NAMALWA (cell line): ENCODE results near the gene DHX58.
"Not testable (repeated sequence)": the region's sequence is repeated elsewhere in the genome, so short reads cannot be mapped to it uniquely, and the experiment has no call there.

Source experiments
- DNase-seq: peaks from one replicate; pipeline ENCODE4 v3.0.0-alpha.2; 2015; ENCODE audit warnings: low spot score

DHX58 gene

DNA sequence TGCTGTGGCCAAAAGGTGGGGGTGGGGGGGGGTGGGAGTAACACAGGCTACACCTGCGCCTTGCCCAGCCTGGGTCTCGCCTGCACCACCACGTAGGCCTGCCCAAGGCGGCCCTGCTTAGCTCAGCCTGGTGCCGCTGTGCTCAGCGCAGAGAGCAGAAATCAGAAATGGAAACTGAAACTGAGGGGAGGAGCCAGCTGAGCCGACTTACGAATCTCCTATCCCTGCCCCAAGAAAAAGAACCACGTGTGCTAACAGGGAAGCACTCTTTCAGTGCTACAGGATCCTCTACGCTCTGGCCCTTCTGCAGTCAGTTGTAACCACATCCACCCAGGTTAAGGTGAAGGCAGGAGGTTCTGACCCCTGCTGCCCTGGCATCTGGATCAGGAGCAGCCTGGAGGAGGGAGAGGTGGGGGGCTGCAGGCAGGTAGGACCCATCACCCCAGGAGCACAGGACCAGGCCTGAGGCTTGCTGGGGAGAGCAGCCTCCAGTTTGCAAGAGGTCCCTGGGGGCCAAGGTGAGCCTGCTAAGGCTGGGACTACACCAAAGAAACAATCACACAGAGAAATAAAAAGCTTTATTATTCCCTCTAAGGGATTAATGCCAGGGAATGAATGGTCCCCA lies at the start of gene DHX58:
Gene DHX58 (minus strand): TSS at position 163 of the 625 bp plus-strand sequence. CDS start 822 bp downstream, outside the sequence.
- DNase-seq: peak; percentile 94

DNA sequence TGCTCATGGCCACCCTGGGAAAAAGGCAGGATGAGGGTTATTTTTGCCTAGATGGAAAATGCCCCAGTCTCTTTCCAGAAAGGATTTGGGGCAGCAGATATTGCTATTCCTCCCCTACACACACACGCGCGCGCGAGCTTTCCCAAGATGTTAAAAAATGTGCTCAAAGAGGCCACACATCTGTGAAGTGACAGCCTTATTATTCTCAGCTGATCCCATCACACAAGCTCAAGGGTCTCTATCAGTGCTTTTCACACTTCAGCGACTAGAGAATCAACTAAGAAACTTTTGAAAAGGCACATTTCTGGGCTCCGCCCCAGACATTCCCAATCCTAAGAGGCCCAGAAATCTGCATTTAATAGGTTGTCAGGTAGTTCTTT lies 48.0 kb upstream of the DHX58 start:
- DNase-seq: no peak

DNA sequence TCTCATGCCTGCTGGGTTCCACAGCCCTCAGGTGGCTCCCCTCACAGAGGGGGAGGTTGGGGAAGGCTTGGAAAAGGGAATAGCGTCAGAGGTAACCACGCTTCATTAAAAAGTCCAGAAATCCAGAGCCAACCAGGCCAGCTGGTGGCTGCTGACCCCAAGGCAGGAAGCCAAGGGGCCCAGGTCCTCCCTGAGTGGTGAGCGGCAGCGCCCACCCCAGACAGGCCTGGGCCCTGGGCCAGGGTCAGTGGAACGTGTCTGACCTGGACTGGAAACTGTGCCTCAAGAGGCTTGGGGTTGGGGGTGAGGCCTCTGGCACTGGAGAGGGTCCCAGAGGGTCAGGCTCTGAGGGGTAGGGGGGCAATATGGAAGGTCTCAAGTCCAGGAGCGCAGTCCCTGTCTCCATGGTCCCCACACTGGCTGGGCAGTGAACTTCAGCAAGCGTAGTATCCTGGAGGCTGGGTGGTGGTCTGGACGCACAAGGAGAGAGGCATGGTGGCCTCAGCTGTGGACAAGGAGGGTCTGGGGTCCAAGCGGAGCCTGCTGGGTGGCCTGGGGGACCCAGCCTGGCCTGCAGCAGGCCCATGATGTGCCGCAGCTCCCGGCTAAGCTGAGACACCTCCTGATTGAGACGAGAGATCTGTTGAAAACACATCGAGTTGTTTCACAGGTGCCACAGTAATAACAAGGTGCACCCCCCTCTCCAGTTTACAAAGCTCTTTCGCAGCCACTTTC lies 47.4 kb upstream of the DHX58 start:
- no peak for DNase-seq

DNA sequence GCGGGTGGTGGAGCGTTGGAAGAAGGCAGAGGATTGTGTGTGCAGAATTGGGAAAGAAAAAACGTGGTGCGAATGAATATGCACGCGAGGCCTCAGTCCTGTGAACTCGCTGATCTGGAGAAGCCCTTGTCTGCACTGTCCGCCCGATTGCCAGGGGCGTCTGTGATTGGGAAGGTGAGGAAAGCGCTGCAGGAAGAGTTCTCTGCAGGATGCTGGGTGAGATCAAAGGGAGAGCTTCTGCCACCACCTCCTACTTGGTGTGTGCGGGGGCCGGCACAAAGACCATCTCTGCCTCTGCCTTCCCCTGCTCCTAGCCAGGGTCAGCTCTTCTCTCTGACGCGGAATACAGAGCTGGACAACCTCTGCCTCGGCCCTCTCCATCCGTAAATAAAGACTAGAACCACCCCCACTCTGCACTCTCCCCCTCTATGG lies 43.1 kb upstream of the DHX58 start:
- DNase-seq: no peak

DNA sequence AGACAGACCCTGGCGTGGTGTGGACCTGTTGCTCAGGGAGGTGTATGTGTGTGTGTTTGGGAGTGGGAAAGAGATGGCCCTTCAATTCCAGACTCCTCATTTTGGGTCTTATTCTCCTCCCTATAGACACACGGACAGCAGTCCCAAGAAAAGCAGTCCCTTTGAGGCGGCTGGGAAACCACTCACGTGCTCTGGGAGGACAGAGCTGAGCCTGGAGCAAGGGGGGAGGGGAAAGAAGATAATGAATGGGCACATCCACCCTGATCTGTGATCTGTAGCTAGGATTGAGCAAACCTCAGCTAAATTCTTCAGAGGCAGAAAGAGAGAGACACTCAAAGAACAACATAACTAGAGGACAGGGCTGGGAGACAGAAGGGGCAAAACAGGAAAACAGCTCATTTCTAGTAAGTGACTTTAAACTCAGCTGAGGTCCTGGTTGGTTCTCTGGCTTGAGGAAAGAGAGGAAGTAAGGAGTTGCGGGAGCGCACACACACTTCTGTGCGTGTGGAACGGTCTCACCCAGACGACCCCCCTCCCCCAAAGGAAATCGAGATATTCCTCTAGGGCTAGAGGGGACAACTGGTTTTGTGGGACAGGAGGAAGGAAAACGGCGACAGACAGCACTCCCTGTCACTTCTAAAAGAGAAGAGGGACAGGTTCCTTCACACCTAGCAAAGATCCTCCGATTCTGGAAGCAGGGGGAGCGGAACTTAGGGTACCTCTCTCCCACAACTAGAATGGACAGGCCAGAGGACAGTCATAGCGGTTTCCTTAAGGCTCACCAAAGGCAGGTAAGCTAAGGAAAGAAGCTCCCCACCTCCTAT lies 41.6 kb upstream of the DHX58 start:
- peak; percentile 43 for DNase-seq

DNA sequence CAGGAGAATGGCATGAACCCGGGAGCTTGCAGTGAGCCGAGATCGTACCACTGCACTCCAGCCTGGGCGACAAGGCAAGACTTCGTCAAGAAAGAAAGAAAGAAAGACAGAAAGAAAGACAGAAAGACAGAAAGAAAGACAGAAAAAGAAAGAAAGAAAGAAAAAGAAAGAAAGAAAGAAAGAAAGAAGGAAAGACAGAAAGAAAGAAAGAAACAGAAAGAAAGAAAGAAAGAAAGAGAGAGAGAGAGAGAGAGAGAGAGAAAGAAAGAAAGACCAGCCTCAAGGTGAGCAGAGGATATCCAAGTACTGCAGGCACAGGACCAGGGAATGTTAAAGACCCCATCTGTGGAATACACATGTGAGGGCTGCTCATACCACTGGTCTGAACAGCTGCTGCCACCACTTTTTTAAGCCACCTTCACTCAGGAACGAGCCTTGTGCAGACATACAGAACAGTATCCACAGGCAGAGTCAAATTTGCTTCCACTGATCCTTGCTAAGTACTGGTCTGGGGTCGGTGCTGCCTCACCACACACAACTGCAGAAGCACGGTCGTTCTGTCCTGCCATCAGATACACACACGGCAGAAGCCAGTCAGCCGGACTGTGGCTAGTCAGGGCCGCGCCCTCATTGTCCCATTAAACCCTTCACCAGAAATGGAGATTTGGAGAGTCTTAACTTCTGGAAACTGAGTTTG lies 34.5 kb upstream of the DHX58 start:
- no peak for DNase-seq

DNA sequence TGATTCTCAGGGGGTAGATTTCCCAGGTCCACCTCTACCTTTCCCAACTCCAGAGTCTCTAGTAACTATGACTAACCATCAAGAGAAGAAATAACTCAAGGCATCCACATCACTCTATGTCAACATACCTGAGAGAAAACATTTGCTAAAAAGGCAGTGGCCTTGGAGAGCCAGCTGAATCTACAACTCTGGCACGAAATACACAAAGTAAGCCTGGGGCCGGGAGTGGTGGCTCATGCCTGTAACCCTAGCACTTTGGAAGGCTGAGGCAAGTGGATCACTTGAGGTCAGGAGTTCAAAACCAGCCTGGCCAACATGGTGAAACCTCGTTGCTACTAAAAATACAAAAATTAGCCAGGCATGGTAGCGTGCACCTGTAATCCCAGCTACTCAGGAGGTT lies 30.6 kb upstream of the DHX58 start:
- DNase-seq: not testable (repeated sequence)

DNA sequence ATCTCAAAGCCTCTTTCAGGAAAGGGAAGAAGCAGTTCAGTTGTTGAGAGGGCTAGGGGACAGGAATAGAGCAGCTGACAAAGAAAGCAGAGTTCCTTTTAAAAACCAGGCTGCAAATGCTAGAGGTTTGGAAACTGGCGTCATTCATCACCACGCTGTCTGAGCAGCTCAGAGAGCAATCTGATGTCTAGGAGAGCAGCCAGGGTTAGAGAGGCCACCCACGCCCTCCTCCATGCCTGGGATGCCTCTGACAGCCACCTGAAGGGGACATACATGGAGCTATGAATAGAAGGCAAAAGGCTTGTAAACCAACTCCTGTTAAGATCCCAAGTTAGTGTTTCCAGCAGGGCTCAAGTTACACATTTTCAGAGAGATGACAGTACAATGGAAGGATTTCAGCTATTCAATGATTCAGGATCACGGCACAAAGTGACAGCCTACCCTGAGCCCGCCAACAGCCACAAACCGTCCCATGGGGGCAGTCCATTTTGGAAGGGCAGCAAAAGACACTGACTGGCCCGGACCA lies 29.9 kb upstream of the DHX58 start:
- no peak for DNase-seq

DNA sequence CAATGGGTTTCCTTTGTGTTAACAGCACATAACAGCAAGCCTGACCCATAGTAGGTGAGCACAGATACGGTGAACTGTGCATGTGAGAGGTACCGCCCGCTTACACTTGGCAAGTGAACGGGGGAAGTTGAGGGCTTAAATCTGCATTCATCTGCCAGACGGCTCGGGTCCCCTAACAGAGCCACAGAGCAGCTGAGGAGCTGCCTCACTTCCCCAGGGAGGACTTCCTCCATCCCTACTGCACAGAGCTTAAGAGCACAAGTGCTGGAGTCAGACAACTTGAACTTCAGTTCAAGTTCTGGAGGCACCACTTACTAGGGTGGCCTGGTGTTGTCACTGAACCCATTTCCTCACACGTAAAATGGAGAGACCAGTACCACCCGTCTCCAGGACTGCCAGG lies 28.9 kb upstream of the DHX58 start:
- no peak for DNase-seq

DNA sequence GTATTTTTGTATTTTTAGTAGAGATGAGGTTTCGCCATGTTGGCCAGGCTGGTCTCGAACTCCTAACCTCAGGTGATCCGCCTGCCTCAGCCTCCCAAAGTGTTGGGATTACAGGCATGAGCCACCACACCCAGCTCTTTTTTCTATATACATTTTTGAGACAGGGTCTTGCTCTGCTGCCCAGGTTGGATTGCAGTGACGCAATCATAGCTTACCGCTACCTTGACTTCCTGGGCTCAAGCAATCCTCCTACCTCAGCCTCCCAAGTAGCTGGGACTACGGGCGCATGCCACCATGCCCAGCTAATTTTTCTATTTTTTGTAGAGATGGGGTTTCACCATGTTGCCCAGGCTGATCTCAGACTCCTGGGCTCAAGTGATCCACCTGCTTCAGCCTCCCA lies 28.2 kb upstream of the DHX58 start:
- not testable (repeated sequence) for DNase-seq

DNA sequence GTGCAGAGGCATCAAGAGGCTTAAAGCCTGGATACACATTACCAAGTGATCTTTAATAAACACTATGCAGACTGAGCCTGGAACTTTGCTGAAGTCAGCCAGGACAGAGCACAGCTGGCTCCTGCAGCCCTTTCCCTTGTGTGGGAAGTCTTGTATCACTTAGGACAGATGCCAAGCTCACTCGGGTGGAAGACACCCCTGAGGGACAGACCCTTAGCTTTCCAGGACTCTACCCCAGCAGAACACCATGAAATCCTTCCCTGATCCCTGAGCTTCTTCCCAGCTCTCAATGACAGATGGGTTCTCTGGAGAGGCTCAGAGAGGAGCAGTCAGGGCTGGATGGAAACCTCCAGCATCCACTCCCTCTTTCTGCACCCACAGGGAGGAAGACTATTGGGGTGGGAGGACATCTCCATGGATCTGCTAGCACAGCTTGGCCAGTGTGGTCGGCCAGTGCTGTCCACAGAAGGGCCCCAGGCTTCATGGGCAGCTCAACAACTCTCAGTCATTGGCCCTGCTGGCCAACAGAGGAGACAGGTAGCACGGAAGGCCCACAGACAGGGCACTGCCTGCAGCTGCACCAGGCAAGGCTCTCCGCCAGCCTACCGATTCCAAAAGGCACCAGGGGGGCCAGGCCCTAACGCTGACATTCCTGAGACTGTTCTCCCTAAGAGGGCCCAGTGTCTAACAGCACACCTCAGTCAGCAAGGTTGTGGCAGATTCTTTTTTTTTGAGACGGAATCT lies 26.4 kb upstream of the DHX58 start:
- no peak for DNase-seq

DNA sequence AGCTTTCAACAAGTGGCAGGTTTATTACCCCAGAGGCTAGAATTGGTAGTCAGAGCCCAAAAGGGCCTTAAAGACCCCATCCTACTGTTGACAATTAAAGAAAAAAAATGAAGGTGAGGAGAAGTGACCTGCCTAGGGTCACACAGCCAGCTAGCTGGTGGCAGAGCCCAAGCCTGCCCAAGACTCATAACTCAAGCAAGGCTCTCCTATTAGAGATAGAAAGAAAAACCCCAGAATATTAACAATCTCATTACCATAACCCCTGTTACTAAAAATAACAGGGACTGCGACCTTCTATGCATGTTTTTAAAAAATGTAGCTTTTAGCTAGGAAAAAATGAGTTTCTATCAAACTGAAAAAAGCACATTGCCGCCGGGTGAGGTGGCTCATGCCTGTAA lies 24.1 kb upstream of the DHX58 start:
- no peak for DNase-seq

DNA sequence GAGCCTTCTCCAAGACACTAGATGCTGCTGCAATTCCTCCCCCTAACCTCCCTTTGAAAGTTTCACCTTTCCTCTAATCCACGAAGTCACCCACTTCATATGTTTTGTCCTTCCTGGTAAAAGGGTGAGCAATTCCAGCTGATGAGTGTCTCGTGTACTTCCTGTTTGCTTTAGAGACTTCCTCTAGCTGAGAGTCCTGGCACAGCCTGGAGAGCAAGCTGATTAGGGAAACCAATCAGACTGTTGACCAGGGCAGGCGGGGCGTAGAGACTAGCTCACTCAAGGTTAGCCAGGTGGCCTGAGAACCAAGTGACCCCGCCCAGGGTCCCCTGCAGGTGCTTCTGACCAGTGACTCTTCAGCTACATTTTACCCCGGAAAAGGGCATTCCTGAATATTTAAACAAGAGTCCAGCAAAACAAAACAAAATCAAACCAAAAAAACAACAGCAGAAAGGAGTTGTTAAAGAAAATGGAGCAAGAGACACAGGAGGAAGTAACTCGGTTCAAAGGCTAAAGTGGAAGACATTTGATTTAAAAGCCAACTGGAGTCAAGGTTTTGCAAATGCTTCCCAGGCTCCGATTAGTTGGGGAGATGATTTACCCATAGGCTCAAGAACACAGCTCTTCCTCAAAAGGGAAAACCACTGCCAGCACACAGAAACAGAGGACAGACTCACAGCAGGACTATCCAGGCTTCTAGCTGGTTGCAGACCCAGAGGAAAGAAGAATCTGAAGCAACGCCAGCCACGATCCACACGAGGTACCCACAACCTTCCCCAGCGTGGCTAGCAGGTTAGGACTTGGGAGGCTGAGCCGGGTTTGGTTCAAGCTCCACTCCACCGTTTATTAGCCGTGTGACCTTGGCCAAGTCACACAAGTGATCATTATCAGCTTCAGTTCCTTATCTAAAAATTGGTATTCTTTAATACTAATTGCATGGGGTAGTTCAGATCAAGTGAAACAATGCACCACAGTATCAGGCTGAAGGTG lies 23.4 kb upstream of the DHX58 start:
- DNase-seq: peak; percentile 48

DNA sequence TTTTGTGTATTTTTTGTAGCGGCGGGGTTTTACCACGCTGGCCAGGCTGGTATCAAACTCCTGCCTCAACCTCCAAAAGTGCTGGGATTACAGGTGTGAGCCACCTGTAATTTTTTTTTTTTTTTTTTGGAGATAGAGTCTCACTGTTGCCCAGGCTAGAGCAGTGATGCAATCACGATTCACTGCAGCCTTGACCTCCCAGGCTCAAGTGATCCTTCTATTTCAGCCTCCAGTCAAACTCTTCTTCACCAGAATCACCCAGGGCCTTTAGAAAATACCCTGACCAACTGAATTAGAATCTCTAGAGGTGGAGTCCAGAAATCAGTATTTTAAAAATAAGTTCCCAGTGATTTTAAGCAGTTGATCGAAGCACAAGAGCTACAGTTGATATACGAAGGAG lies 22.6 kb upstream of the DHX58 start:
- DNase-seq: no peak

DNA sequence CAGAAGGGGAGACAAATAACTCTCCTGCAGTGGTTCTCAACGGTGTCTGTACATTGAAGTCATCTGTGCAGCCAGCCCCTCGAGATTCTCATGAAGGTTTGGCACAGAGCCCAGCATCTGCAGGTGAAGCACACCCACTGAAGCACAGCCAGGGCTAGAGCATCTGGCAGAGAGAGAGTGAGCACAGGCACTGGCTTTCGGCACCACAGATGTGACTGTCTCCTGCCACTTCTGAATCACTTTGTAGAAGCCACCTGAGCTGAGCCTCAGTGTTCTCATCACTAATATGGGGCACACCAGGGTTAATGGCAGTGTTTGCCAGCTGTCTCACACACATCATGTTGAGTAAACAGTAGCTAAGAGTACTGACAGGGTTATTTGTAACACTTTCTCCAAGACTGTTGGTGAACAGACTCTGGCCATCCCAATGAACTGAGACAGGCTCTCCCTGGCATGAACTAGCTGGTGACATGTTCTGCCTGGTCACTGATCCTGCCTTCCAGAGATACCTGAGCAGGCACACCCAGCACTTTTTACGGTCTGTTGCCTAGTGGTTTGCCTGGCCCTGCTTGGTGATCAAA lies 21.0 kb upstream of the DHX58 start:
- peak; percentile 99 for DNase-seq

DNA sequence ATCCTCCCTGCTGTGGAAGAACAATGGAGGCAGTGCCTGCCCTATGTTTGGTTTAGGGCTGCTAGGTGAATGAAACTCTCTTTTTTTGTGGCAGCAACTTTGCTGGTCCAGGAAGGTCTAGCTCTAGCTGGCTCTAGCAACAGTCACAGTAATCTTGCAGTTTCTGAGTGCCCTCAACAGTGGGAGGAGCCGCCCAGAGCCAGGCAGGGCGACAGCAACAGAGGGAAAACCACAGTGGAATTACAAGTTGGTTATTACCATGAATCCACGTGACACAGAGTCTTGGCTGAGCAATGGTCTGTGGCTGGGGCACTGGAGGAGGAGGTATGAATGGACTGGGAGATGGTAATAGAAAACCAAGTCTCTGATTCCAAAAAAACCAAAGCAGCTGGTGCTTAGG lies 20.4 kb upstream of the DHX58 start:
- DNase-seq: no peak

DNA sequence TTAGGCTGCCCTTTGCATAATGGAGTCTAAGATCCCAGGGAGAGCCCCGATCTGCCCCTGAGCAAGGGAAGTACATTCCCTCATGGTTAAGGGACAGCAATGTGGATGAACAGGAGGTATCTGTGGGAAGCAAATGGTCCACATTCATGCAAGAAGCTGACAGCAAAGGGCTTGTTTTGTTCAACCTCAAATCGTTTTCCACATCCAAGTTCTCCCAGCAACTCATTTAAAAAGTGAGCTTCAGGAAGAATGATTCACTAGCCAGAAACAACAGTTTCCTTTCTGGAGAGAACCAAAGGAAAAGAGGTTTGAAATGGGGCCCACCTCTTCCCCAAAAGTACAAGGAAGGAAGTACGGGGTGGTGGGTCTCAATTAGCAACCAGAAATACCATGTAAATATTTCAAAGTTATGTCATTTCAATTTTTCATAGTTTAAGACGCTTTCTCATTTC lies 19.5 kb upstream of the DHX58 start:
- DNase-seq: no peak

DNA sequence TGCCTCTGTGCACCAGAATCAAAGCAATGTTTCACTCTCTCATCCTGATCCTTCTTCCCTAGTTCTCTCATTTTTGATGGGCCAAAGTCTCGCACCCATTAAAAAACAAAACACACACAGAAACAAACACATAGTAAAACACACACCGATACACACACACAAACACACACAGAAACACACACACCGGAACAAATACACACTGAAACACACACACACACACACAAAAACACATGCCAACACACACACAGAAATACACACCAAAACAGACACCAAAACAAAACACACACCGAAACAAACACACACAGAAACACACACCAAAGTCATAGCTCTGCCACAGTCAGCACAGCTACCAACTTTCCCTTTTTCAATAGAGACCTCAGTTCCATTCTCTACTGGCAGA lies 18.7 kb upstream of the DHX58 start:
- DNase-seq: no peak

DNA sequence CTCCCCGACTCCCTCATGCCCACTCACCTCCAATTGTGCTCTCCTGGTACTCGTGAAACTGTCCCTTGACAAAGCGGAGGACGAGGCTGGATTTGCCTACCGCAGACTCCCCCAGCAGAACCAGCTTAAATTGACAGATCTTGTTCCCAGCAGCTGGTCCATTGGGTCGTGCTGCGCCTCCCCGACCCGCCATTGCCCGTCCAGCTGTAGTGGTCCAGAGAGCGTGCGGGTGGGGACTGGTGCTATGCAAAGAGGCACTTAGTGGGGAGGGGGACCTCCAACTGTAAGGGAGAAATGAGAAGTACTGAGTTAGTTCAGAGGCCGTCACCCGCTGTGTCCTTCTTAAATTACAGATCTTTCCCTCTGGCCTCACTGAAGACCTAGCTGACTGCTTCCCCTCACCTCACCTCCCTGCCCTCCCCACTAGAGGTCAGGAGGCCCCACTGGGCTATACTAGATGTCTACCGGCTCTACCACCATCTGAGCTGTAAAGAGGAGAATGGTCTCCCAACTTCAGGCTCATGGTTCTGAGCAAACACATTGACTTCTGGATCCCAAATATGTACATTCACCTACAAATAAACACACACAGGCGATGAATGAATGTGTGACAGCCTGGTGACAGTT lies 17.9 kb upstream of the DHX58 start:
- DNase-seq: no peak
